NOMO-1 treated with dmso at 0.1 percent for 144 hours (cell line): ENCODE measurements around the gene GPAM.
"Not testable (repeated sequence)": the region's sequence is repeated elsewhere in the genome, so short reads cannot be mapped to it uniquely, and the experiment has no call there.

ENCODE experiments used
- DNase-seq: peaks from one replicate; lab custom pipeline; 2025; ENCODE audit not compliant: unreplicated experiment; lab: John Stamatoyannopoulos, UW

Gene GPAM, protein sequence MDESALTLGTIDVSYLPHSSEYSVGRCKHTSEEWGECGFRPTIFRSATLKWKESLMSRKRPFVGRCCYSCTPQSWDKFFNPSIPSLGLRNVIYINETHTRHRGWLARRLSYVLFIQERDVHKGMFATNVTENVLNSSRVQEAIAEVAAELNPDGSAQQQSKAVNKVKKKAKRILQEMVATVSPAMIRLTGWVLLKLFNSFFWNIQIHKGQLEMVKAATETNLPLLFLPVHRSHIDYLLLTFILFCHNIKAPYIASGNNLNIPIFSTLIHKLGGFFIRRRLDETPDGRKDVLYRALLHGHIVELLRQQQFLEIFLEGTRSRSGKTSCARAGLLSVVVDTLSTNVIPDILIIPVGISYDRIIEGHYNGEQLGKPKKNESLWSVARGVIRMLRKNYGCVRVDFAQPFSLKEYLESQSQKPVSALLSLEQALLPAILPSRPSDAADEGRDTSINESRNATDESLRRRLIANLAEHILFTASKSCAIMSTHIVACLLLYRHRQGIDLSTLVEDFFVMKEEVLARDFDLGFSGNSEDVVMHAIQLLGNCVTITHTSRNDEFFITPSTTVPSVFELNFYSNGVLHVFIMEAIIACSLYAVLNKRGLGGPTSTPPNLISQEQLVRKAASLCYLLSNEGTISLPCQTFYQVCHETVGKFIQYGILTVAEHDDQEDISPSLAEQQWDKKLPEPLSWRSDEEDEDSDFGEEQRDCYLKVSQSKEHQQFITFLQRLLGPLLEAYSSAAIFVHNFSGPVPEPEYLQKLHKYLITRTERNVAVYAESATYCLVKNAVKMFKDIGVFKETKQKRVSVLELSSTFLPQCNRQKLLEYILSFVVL

DNA sequence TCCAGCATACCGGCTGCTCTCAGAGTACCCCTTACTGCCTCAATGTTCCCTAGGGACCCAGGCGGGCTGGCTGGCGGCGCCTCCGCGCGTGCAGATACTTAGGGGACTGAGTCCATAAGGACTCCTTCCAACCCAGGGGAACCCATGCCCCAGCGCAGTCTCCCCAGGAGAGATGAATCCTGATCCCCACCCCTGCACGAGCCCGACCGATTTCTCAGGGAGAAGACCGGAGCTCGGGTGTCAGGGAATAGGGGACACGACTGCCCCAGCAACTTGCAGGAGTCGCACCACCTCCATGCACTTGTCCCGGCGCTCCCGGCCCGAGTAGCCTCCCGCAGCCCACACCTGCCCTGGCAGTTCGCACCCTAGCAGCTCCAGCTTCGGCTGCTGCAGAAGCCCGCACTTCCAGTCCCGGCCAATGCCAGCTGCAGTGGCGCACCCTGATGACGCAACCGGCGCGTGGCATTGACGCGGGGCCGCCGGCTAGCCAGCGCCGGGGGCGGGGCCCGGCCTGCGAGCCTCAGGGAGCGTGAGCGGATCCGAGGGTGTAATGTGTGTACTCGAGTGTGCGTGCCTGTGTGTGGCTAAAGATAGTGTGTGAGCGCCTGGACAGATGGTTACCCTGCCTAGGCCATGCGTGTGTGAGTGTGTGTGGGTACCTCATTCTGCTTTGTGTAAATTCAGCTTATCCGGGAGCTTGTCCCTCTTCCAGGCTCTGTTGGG is at the start of gene GPAM:
GPAM (minus strand) TSS at position 437 of the 723 bp plus-strand sequence. CDS start 1,981 bp downstream, outside the sequence.
- peak; percentile 90 for DNase-seq

DNA sequence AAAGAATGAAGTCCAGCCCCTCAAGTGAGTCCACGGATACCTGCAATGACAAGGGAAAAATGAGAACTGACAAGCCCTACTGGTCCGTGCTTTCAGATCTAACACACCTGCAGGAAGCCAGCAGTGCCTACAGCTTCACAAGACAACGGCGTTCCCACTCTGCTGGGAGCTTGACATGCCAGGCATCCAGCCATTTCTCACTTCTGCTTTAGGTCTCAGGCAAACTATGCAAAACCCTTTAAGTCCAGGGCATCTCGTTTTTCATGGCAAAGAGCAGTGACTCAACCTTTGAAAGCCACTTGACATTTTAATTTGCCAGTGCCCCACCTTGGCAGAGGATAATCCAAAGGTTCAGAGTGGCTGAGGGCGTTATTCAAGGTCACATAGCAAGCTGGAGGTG is 49.1 kb upstream of the GPAM start:
- peak; percentile 40 for DNase-seq

DNA sequence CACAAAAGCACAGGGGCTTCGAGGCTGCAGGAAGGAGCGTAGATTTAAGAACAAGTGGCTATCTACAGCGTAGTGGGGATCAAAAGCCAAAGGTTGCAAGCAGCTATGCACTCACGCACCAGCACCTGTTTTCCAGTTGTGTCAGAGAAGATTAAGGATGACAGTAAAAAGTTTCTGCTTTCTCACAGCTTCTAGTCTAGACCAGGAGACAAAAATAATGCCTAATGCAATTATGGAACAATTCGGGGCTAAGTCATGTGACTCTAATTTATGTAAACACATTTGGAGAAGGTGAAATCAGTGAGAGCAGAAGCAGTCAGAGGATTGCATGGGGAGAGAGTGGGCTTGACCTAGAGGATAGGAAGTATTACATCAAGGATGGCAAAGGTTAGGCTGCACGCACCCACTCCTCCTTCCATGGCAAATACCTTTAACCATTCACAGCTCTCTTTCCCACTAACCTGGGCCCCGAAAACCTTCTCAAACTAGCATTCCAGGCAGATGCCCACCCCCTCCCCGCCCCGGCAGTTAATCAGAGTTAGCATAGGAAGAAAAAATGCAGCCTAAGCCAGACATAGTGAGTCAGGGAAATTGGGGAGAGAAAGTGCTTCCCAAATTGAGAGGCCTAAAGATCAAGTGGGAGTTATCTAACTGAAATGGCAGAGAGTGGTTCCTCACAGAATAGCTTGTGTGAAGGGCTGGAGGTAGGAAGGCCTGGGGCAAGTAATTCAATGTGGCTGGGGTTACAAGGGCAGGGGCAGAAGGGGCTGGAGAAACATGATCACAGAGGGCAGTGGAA is 48.2 kb upstream of the GPAM start:
- DNase-seq = no peak

DNA sequence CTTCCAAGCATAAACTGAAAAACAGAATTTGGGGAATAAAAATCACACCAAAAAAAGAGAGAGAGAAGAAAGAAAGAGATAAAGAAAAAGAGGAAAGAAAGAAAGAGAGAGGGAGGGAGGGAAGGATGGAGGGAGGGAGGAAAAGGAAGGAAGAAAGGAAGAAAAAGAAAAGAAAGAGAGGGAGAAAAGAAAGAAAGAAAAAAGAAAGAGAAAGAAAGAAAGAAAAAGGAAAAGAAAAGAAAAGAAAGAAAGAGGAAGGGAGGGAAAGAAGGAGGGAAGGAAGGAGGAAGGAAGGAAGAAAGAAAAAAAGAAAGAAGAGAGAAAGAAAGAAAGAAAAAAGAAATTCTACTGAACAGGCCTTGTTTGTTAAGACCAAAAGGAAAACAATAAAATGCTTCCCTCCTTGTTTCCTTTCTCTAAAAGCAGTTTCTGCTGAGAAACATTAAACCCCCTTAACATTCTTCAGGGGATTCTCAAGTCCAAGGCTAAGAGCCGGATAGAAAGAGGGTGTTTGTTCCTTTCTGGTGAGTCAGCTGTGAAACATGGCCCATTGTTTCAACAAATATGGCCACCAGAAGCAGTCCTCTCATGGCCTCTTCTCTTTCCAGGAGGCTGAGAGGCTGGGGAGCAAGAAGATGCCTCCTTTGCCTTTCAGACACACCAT is 46.9 kb upstream of the GPAM start:
- DNase-seq = no peak

DNA sequence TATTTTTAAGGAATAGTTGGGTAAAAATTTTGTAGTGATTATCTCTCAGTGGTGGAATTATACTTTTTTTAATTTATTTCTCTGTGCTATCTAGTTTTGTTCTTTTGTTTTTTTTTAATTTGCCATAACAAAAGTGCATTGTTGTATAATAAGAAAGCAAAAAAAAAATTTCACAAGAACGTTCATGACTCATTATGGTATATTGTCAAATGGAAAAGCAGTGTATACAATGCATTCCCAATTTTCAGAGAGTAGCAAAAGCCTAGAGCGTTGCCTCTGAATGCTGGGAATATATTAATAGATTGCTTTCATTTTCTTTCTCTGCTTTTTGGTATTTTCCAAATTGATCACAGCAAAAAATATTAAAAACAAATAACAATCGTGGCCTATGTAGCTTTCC is 46.3 kb upstream of the GPAM start:
- DNase-seq = no peak

DNA sequence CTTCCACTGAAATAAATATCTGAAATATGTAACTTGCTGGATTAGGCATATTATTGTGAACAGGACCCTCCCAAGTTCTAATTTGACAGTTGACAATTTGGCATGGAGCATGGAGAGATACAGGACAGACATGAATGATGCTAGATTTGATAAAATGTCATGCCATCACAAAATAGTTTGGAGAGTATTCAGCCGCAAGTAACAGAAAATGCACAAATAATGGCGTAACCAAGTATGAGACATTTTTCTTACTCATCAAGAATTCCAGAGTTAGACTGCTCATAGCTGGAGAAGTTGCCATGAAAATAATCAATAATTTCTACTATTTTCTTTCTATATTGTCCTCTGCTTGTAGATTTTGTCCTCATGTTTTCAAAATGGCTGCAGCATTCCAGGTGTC is 45.5 kb upstream of the GPAM start:
- no peak for DNase-seq

DNA sequence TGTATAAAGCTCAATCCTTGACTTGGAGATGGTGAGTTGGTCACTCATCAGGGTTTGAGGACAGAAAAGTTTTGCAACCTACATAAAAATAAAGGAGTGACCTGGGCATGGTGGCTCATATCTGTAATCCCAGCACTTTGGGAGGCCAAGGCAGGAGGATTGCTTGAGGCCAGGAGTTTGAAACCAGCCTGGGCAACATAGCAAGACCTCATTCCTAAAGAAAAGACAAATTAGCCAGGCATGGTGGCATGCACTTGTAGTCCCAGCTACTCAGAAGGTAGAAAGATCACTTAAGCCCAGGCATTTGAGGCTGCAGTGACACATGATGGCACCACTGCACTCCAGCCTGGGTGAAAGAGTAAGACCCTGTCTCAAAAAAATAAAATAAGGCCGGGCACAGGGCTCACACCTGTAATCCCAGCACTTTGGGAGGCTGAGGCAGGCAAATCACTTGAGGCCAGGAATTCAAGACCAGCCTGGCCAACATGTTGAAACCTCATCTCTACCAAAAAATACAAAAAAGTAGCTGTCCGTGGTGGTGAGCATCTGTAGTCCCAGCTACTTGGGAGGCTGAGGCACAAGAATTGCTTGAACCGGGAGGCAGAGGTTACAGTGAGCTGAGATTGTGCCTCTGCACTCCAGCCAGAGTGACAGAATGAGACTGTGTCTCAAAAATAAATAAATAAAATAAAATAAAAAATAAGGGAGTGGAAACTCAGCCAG is 45.0 kb upstream of the GPAM start:
- not testable (repeated sequence) for DNase-seq

DNA sequence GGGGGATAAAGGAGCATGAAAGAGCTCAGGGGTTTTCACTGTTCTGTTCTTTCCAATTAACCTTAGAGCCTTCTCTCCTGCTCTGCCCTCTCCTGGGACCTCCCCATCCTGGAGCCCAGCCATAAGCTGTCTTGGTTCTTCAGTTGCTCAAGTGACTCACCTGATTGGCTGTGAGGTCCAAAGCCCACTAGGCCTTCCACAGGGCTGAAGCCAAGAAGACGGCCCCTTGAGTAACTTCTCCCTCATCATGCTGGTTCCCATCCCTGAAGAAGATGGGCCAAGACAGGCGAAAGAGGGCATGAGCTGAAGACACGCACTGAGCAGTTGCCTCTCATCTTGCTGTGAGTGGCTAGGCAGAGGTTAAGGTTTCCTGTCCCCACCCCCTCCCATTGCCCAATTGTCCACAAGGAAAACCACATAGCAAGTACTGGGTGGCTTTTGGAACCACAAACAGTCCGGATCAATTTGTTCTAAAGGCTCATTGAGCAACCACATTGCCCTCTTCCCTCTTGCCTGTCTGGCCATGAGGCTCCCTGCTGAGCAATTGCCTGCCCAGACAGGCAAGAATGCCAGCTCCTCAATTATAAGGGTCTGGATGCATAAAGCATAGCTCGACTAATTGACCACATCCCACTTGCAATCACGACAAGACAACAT is 43.9 kb upstream of the GPAM start:
- DNase-seq = peak; percentile 92

DNA sequence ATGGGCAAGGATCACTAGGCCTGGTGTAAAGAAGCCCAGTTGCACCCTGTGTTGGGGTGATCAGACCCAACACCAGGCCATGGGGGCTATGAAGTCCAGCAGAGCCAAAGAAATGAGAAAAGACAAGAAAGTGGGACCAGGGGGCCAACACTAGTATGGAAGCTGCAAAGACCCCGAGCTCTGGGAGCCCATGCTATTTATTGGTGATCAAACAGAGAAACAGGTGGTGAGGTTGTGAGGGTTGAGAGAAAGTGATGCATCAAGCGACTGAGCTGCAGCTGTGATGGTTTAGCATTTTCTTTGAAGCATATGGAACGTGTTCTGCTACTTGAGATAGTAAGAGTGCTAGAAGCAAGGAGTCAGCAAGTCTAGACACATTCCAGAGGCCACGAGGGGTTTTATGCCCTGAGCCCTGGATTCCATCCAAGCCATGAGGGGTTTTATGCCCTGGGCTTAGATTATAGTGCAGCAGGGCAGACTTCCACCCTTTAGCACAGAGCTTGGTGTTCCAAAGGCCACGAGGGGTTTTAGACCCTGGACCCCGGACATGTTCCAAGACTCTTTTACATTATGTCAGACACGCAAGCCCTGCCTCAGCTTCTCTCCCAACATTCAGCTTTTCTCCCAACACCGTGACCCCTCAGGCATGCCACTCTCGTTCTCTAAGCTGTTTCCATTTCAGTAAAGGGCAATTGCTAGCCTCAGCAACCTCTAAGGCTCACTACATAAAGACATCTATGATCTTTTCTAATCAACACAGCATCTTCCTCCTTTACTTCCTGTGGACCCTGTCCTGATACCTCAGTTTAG is 43.1 kb upstream of the GPAM start:
- no peak for DNase-seq

DNA sequence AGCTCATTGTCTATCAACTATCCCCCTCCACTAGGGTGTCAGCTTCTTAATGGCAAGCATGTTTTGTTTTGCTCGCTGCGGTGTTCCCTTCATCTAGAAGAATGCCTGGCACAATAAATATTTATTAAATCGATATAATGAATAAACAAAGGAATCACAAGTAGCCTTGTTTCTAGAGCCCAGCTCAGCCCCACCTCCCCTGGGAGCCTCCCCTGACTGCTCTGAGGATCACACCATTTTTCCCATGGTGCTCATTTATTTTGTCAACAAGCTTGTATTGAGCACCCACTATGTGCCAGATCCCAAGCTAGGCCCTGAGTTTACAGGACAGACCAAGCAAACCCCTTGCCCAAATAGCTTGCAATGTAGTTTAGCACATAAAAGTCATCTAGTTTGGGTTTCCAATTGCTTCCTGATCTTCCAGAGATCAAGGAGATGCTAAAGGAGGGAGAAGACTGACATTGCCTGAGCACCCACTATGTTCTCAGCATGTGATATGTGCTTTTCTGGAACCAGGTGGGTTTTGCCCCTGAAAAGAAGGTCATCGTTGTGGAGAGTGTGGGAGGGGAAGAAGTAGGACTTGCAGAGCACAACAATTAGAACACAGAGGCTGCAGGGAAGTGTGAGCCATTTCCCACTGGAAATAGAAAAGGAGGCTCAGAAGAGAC is 42.3 kb upstream of the GPAM start:
- DNase-seq = no peak

DNA sequence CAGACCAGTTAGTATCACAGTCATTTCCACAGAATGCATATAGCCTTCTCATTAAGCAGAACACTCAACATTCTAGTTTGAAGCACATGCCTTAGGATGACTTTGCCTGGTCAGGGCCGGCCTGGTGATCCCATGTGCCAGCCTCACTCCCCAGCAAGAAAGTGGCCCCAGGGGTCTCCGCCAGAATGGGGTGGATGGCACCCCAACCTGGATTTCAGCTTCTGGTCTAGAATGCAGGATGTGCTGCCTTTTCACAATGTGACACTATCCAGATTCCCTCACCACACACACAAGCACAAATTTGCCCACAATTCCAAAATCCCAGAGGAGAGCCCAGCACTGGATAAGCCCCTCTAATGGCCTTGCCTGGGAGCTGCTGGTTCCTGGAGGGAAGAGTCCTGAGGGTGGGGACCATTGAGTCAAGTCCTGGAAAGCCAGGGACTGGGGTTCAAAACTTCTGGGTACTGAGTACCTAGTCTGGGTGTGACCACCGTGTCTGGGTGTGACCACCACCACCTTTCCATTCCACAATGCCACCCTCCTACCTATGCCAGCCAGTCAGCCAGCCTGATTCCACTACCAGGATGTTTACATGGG is 41.5 kb upstream of the GPAM start:
- DNase-seq = no peak

DNA sequence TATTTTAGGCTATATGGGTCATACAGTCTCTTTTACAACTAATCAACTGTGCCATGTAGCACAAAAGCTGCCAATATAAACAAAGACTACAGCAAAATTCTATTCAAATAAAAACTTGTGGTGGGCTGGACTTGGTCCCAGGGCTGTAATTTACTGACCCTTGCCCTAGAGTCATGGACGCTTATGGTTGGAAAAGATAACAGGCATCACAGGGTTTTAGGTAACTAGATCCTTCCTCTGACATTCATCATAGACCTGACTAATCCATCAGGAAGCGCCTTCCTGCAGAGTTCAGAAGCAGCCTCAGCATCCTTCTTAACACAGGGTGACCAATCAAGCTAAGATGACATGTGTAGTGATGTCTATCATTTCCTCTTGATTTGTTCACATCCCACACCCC is 40.2 kb upstream of the GPAM start:
- DNase-seq = no peak

DNA sequence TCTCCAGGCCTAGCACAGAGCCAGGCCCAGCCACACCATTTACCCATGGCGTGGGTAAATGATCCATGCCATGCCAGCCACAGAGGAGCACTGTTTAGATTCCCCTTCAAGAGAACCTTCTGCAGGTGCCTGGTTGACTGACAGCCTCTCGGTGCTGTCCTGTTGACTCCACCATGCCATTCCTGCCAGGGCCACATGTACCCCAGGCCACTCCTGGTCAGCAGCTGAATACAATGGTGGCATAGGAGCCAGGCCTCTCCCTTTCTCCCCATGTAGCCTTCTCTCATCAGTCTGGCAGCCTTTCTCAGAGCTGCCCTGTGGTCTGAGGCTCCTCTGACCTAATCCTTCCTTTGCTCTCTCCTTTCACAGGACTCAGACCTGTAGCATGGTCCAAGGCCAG is 39.2 kb upstream of the GPAM start:
- DNase-seq = no peak

DNA sequence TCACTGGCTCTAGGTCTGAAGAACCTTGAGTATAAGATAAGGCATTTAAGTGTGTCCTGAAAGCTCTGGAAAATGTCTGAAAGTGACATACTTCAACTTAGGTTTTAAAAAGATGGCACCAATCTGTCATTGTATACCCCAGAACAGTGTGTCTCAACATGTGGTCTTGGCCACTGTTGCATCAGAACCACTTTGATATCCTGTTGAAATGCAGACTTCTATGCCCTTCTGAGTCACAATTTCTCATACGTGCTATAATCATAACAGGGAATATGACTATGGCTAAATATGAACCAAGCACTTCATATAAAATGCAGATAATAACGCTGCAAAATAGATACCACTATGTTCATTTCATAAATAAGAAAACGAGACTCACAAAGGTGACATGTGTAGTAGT is 38.0 kb upstream of the GPAM start:
- no peak for DNase-seq

DNA sequence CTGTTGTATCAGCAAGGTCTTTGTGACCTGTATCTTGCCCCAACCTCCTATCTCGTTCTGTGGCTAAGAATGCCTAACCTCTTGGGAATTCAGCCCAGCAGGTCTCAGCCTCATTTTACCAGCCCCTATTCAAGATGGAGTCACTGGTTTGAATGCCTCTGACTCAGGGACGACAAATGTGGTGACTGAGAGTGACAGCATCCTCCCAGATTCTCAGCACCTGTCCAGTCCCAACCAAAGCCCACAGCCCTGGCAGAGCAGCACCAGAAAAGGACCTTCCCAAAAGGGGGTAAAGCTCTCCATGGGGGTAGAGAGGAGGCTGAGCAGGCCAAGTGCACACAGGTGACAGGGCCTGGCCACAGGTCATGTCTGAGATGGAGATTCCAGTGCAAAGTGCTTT is 35.4 kb upstream of the GPAM start:
- no peak for DNase-seq

DNA sequence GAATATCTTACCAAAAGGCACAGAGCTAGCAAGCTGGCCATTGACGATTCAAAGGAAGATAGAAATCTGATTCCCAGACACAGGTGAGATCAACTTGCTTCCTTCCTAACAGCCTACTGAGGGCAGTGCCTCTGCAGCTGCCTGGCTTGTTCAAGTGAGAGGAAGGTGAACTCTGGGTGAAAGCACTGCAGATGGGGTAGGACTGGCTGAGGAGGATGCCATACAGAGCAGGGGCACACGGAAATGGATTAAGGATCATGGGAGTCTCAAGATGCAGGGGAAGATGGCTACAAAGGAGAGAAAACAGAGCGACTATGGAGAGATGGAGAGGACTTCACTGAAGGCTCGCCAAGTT is 34.4 kb upstream of the GPAM start:
- DNase-seq = no peak

DNA sequence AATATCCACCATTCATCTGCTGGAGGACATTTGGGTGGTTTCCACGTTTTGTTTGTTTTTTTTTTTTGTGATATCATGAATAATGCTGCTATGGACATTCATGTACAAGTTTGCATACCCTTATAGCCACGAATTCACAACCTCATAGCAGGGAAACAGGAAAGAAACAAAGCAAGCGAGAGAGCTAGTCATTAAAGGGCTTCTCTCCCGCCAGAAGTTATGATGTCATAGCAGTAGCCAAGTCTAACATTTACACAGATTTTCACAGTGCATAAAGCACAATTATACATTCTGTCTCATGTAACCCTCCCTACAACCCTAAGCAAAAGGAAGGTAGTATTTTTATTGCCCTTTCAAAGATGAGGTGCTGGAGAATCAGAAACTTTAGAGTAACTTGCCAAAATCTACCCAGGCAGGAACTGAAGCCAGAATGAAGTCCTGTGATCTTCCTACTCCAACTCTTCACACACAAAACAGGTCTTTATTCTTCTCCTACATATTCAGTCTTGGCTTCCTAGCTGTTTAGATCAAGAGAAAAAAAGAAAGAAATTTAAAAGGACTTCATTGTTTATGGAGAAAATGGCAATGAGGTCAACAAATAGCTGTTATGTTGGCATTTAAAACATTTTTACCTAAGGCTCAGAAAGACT is 33.9 kb upstream of the GPAM start:
- DNase-seq = no peak
